HepG2 (cell line): ENCODE data around the gene HSD17B11. TPM values are rescaled to one million over a fixed set of nuclear protein-coding genes. Genes with fewer than 3 reads are reported as not detected.

Experiments used
- ATAC-seq: fragments of 200-7000 bp; cut with Tn5 transposase; 3 replicates; pipeline ENCODE4 v1.9.1; 2020; ENCODE audit warnings: mild to moderate bottlenecking, moderate library complexity
- BruUV-seq: library from RNA; stranded (reverse); fragments of 400-500 nt; replicated peaks from 2 replicates; lab custom pipeline; 2021; lab: Mats Ljungman, UMichigan
- CTCF ChIA-PET: fragments of 300-600 bp; formaldehyde crosslinking; extraction: SDS; loops from one replicate; lab custom pipeline; 2021; ENCODE audit warnings: low total read pairs, inconsistent platforms, low intra/inter-chr PET ratio; lab: Yijun Ruan, JAX
- POLR2A ChIA-PET: fragments of 350-600 bp; sonication (Branson Sonifier 250); formaldehyde crosslinking; loops from one replicate; lab custom pipeline; 2020; ENCODE audit warnings: antibody characterized with exemption, inconsistent platforms; lab: Yijun Ruan, JAX
- DNase-seq: peaks from one replicate; pipeline ENCODE4 v3.0.0-alpha.2; 2015; ENCODE audit warnings: low spot score
- FAIRE-seq: peaks from 3 replicates; lab custom pipeline; 2011; peaks lifted over from hg19 to GRCh38; lab: Jason Lieb, UNC
- H2AFZ ChIP-seq: one replicate; pipeline ENCODE4 v1.6.1; 2011; ENCODE audit warnings: low read length, inconsistent platforms
- H3K27ac ChIP-seq: fragments of 300-600 bp; 3 replicates; pipeline ENCODE4 v1.8.0; 2011; ENCODE audit warnings: mixed run types, mild to moderate bottlenecking, mixed read lengths, low read length, inconsistent platforms; ENCODE audit not compliant: insufficient read depth; ENCODE audit errors: extremely low read length
- H3K27me3 ChIP-seq, 2 experiments: fragments of 200-600 bp in 1 of 2; 2 replicates in 1 of 2; 3 replicates in 1 of 2; pipeline versions ENCODE4 v1.6.0 to v1.8.0; 2011; ENCODE audit warnings: low read length in 2 of 2, mild to moderate bottlenecking in 2 of 2, moderate library complexity in 2 of 2, inconsistent platforms in 1 of 2; ENCODE audit not compliant: insufficient read depth in 2 of 2, control insufficient read depth in 1 of 2
- H3K36me3 ChIP-seq, 2 experiments: fragments of 200-600 bp in 1 of 2; replicated peaks in 1 of 2; 2 replicates in 1 of 2; 3 replicates in 1 of 2; pipeline versions ENCODE4 v1.5.1 to v1.8.0; 2011; ENCODE audit warnings: low read length in 2 of 2, inconsistent platforms in 1 of 2; ENCODE audit not compliant: insufficient read depth in 2 of 2, control insufficient read depth in 1 of 2
- H3K4me1 ChIP-seq: 2 replicates; pipeline ENCODE4 v1.5.1; 2012; ENCODE audit warnings: low read length, inconsistent platforms; ENCODE audit not compliant: insufficient read depth
- H3K4me2 ChIP-seq: 2 replicates; pipeline ENCODE4 v1.6.0; 2011; ENCODE audit warnings: low read depth, low read length, inconsistent platforms
- H3K4me3 ChIP-seq, 3 experiments: fragments of 200-600 bp in 1 of 3; sonication (generic), shearing (Covaris generic) in 1 of 3; replicated peaks in 1 of 3; 2 replicates each; pipeline ENCODE4 v1.5.1; 2011 to 2016; ENCODE audit warnings: low read length in 3 of 3, inconsistent platforms in 2 of 3, low read depth in 2 of 3, mild to moderate bottlenecking in 2 of 3, control low read depth in 1 of 3, mixed read lengths in 1 of 3; ENCODE audit not compliant: insufficient read depth in 1 of 3
- H3K79me2 ChIP-seq: one replicate; pipeline ENCODE4 v1.6.1; 2011; ENCODE audit warnings: low read length, inconsistent platforms; ENCODE audit not compliant: insufficient read depth
- H3K9ac ChIP-seq: 2 replicates; pipeline ENCODE4 v1.6.0; 2011; ENCODE audit warnings: mild to moderate bottlenecking, low read depth, low read length, inconsistent platforms; ENCODE audit not compliant: insufficient read depth
- H3K9me3 ChIP-seq: 2 replicates; pipeline ENCODE4 v1.5.1; 2012; ENCODE audit warnings: mild to moderate bottlenecking, low read length
- H4K20me1 ChIP-seq: 2 replicates; pipeline ENCODE4 v1.6.0; 2011; ENCODE audit warnings: inconsistent platforms, mild to moderate bottlenecking, low read length, moderate library complexity; ENCODE audit not compliant: insufficient read depth
- CCDC6 ChIP-seq: sonication (generic); formaldehyde crosslinking; IDR thresholded peaks from 2 replicates; pipeline ENCODE4 v1.8.1; 2022; ENCODE audit warnings: mild to moderate bottlenecking, missing genetic modification reagents, moderate library complexity
- ETV5 ChIP-seq: IDR thresholded peaks from 2 replicates; pipeline ENCODE4 v1.6.1; 2018; ENCODE audit warnings: missing biosample characterization, missing genetic modification reagents, inconsistent platforms, borderline replicate concordance
- JDP2 ChIP-seq: sonication (generic); formaldehyde crosslinking; IDR thresholded peaks from 2 replicates; pipeline ENCODE4 v1.8.1; 2022; ENCODE audit warnings: missing genetic modification reagents, borderline replicate concordance
- MAFK ChIP-seq, 2 experiments: IDR thresholded peaks in 1 of 2; conservative IDR thresholded peaks in 1 of 2; 2 replicates each; pipeline ENCODE4 v1.6.1; 2011; ENCODE audit warnings: improper control_type of control experiment in 2 of 2, low read length in 2 of 2
- TAF15 ChIP-seq: fragments of 200-400 bp; formaldehyde crosslinking; IDR thresholded peaks from one replicate; pipeline ENCODE4 v1.6.1; 2018; ENCODE audit warnings: mild to moderate bottlenecking, low read depth, low read length; ENCODE audit not compliant: poor library complexity, severe bottlenecking
- TARDBP ChIP-seq: sonication (generic); formaldehyde crosslinking; IDR thresholded peaks from 2 replicates; pipeline ENCODE4 v1.8.0; 2022; ENCODE audit warnings: mild to moderate bottlenecking, missing genetic modification reagents
- ZBTB33 ChIP-seq: sonication (generic); formaldehyde crosslinking; IDR thresholded peaks from 2 replicates; pipeline ENCODE4 v1.4.0; 2020; ENCODE audit warnings: missing genetic modification reagents
- ZNF841 ChIP-seq: sonication (generic); formaldehyde crosslinking; IDR thresholded peaks from 2 replicates; pipeline ENCODE4 v1.8.1; 2023; ENCODE audit warnings: missing genetic modification reagents, borderline replicate concordance
- WGBS: methylation state at CpG from one replicate; pipeline ENCODE4 v1.1.6; 2017; ENCODE audit warnings: low lambda C conversion rate; 5-methylcytosine and 5-hydroxymethylcytosine counted together
- in situ Hi-C: cut with HindIII; loops from 2 replicates; pipeline ENCODE4 v1.10.0; 2017; ENCODE audit warnings: low pct_unique_long_range_greater_than_20kb; ENCODE audit not compliant: extremely low pct_ligation_motif_present
- intact Hi-C: fragments of 100-400 bp; cut with micrococcal nuclease; formaldehyde crosslinking; loops from one replicate; pipeline ENCODE4 v1.10.0; 2022; ENCODE audit not compliant: unreplicated experiment
- polyA plus RNA-seq, 8 experiments: library from polyadenylated mRNA; depleted of rRNA in 3 of 8; stranded (reverse) in 7 of 8; unstranded in 1 of 8; fragments of >200 nt; fragmentation: Illumina TruSeq in 4 of 8; extraction: Trizol in 4 of 8; gene quantifications; 2 replicates each; pipeline versions ENCODE4 v1.2.1 to v1.2.3, GENCODE V29; 2011 to 2016; ENCODE audit warnings: low read depth in 4 of 8, missing spikeins in 1 of 8, mixed read lengths in 1 of 8; ENCODE audit not compliant: insufficient read depth in 1 of 8
- total RNA-seq, 5 experiments: library from RNA; depleted of rRNA; stranded (reverse); fragments of >200 nt; fragmentation: Illumina TruSeq; extraction: Trizol; gene quantifications; 2 replicates each; pipeline ENCODE4 v1.2.3, GENCODE V29; 2016; ENCODE audit warnings: low read depth in 1 of 5
- TF ChIP-seq, protein P1 (sequence below): sonication (generic); formaldehyde crosslinking; conservative IDR thresholded peaks from 2 replicates; pipeline ENCODE4 v1.4.0; 2020; ENCODE audit warnings: missing genetic modification reagents
- TF ChIP-seq, protein P2 (sequence below): sonication (generic); formaldehyde crosslinking; IDR thresholded peaks from 2 replicates; pipeline ENCODE4 v1.8.0; 2022; ENCODE audit warnings: missing genetic modification reagents, mild to moderate bottlenecking, moderate library complexity, borderline replicate concordance

The HSD17B11 gene
- total and polyA plus RNA-seq, 2 of the 13 experiments (the other 11 are each of a cell fraction or from before 2014, with no cell fraction given) = 121 to 158 TPM

- no peaks in the 10 kb centered on the region for H3K27me3 ChIP-seq
- intact Hi-C loops (no loop called here), in situ Hi-C loops (no loop called here)
- 100% methylated on average over 1 of the region's 1 CpG for WGBS
- no peaks in the 10 kb centered on the region for H4K20me1 ChIP-seq
- ChIA-PET POLR2A (no interaction called here), CTCF (no interaction called here)
- FAIRE-seq = no peak
- TF ChIP-seq JDP2 = no peak
- no peaks in the 10 kb centered on the region for H3K79me2 ChIP-seq
- no TSS peak for BruUV-seq
- no peaks in the 10 kb centered on the region for H3K9me3 ChIP-seq
- no peaks in the 10 kb centered on the region for H3K4me1 ChIP-seq
- no peak overlapping the region for H3K27ac ChIP-seq
- no peak overlapping the region for H3K4me3 ChIP-seq
- no peak for ATAC-seq
- no peak overlapping the region for H3K9ac ChIP-seq
- H3K4me2 ChIP-seq = no peak overlapping the region
- no peak overlapping the region for H2AFZ ChIP-seq
- no peaks in the 10 kb centered on the region for H3K36me3 ChIP-seq
- no peak for DNase-seq
Observed at GRCh38 chr4:87327136-87327535, 63.9 kb downstream of the HSD17B11 start.

DNA sequence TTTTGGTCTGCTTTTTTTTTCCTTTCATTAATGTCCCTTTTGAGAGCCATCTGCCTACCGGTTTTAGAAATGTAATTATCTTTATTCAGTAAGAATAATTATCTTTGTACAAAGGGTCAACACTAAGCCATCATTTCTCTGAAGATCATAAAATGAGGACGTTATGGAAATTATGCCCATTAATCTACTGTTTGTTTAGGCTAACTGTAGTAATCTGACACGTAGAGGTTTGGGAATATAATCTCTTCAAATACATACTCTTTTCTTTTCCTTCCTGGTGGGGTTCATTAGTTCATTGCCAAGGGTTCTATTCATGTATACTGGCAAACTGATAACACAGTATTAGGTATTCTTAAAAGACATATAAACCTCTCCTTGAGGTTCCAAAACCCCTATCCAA, 64.5 kb downstream of the HSD17B11 start:
- H2AFZ ChIP-seq = no peak overlapping the region
- TF ChIP-seq ETV5 (CRISPR knock-in tag) = no peak
- TF ChIP-seq MAFK (conservative IDR thresholded peaks at IDR 0.05 in 1 of 2, IDR thresholded peaks at IDR 0.05 in 1 of 2; ENCODE audit: low read length in 2 of 2) = no peak
- TF ChIP-seq ZBTB33 (CRISPR knock-in tag) = no peak
- TF ChIP-seq, protein P1, sequence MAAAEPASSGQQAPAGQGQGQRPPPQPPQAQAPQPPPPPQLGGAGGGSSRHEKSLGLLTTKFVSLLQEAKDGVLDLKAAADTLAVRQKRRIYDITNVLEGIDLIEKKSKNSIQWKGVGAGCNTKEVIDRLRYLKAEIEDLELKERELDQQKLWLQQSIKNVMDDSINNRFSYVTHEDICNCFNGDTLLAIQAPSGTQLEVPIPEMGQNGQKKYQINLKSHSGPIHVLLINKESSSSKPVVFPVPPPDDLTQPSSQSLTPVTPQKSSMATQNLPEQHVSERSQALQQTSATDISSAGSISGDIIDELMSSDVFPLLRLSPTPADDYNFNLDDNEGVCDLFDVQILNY = no peak
- TF ChIP-seq, protein P2, sequence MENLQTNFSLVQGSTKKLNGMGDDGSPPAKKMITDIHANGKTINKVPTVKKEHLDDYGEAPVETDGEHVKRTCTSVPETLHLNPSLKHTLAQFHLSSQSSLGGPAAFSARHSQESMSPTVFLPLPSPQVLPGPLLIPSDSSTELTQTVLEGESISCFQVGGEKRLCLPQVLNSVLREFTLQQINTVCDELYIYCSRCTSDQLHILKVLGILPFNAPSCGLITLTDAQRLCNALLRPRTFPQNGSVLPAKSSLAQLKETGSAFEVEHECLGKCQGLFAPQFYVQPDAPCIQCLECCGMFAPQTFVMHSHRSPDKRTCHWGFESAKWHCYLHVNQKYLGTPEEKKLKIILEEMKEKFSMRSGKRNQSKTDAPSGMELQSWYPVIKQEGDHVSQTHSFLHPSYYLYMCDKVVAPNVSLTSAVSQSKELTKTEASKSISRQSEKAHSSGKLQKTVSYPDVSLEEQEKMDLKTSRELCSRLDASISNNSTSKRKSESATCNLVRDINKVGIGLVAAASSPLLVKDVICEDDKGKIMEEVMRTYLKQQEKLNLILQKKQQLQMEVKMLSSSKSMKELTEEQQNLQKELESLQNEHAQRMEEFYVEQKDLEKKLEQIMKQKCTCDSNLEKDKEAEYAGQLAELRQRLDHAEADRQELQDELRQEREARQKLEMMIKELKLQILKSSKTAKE (CRISPR knock-in tag) = no peak
- TF ChIP-seq TAF15 = no peak
- no peak for TF ChIP-seq CCDC6 (CRISPR knock-in tag)
- TF ChIP-seq TARDBP (CRISPR knock-in tag) = no peak
- no peak for TF ChIP-seq ZNF841 (CRISPR knock-in tag)
- H3K27me3 ChIP-seq = no peaks in the 10 kb centered on the region
- FAIRE-seq (no peak), ATAC-seq (no peak), DNase-seq (no peak)
- BruUV-seq = no TSS peak
- H3K9me3 ChIP-seq = no peaks in the 10 kb centered on the region
- CTCF ChIA-PET = no interaction called here
- 39% methylated on average over 3 of the region's 3 CpGs for WGBS
- in situ Hi-C loops = no loop called here
- H3K79me2 ChIP-seq = no peaks in the 10 kb centered on the region
- no peak overlapping the region for H3K4me3 ChIP-seq
- no peak overlapping the region for H3K9ac ChIP-seq
- no peaks in the 10 kb centered on the region for H3K4me1 ChIP-seq
- H3K36me3 ChIP-seq = no peaks in the 10 kb centered on the region
- no peaks in the 10 kb centered on the region for H4K20me1 ChIP-seq
- H3K27ac ChIP-seq = no peak overlapping the region
- POLR2A ChIA-PET = no interaction called here
- H3K4me2 ChIP-seq = no peak overlapping the region
- intact Hi-C loops = loop anchor here (1.0 kb wide), 1 partner anchor 48 kb away; no protein-coding TSS in a partner anchor
